ENCODE results near the gene LRIG1.

DNA sequence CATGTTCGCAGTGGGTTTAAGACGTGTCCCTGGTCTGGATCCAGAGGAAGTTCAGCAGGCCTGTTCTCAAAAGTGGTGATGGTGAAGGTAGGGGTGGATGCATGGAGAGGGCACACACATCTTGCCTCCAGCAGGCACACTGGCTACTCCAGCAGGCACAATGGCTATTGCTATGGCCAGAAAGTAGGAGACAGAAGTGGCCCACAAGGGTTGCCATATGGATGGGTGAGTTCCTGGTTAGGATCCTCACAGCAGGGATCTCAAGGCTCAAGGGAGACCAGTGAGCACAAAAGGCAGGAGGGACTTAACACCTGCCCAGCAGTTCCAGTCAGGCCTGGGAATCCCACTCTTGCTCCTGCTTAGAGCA lies 107.9 kb downstream of the LRIG1 start:
- TF ChIP-seq, protein P1, sequence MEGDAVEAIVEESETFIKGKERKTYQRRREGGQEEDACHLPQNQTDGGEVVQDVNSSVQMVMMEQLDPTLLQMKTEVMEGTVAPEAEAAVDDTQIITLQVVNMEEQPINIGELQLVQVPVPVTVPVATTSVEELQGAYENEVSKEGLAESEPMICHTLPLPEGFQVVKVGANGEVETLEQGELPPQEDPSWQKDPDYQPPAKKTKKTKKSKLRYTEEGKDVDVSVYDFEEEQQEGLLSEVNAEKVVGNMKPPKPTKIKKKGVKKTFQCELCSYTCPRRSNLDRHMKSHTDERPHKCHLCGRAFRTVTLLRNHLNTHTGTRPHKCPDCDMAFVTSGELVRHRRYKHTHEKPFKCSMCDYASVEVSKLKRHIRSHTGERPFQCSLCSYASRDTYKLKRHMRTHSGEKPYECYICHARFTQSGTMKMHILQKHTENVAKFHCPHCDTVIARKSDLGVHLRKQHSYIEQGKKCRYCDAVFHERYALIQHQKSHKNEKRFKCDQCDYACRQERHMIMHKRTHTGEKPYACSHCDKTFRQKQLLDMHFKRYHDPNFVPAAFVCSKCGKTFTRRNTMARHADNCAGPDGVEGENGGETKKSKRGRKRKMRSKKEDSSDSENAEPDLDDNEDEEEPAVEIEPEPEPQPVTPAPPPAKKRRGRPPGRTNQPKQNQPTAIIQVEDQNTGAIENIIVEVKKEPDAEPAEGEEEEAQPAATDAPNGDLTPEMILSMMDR (IDR thresholded peaks at IDR 0.05; ENCODE audit: control extremely low read depth in 1 of 3, insufficient read depth in 1 of 3, low read depth in 1 of 3, low read length in 3 of 3), result no peak
- no peak for TF ChIP-seq GABPA (IDR thresholded peaks at IDR 0.05; ENCODE audit: borderline replicate concordance, insufficient read depth, low read length)
- TF ChIP-seq YY1 (IDR thresholded peaks at IDR 0.05; ENCODE audit: low read depth, low read length), result no peak
- TF ChIP-seq BRCA1 (IDR thresholded peaks at IDR 0.05; ENCODE audit: low read depth, low read length), result no peak
- TF ChIP-seq RAD21 (IDR thresholded peaks at IDR 0.05 in 1 of 2, conservative IDR thresholded peaks at IDR 0.05 in 1 of 2; ENCODE audit: low read depth in 2 of 2, low read length in 2 of 2), result no peak
